ENCODE data around the gene FAM110A. TPM values are rescaled to one million over a fixed set of nuclear protein-coding genes. Genes with fewer than 3 reads are reported as not detected.

The FAM110A gene
- total and polyA plus RNA-seq, 2 donors (not counting 3 experiments of a cell fraction or from before 2014, with no cell fraction given): 4.6 to 5.4 TPM

DNA sequence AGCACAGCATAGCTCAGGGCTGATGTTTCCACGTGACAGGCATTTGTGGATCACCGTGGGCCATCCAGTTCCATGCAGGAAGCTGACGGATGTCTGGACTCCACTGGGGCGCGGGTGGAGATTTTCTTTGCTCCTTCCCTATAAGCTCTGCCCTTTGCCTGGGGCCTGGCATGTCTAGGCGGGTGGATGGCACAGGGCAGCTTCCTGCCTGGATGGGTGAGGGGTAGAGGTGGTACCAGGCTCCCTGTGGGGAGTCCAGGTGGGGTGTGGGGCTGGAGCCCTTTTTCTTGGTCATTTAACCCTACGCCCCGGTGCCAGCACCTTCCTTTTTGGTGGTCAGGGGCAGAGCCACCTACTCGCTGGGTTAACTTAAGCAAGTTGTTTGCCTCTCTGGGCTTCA is 10.4 kb downstream of the FAM110A start:
- H3K36me3 ChIP-seq (ENCODE audit: control insufficient read depth in 2 of 2, extremely low read depth in 1 of 2, insufficient read depth in 2 of 2, low read length in 2 of 2): no peaks in the 10 kb centered on the region
- no peak overlapping the region for H3K4me3 ChIP-seq (replicated peaks in 1 of 3; ENCODE audit: insufficient read depth in 1 of 3, low read depth in 1 of 3, low read length in 3 of 3)
- H3K79me2 ChIP-seq (ENCODE audit: control insufficient read depth, insufficient read depth, low read length): peaks cover 42% of the 10 kb centered on the region
- intact Hi-C loops (cut with micrococcal nuclease): loop anchor here (1.0 to 2.0 kb wide), 2 partner anchors 11 to 25 kb away; partner anchors contain the start of gene FAM110A
- TF ChIP-seq, protein P1, sequence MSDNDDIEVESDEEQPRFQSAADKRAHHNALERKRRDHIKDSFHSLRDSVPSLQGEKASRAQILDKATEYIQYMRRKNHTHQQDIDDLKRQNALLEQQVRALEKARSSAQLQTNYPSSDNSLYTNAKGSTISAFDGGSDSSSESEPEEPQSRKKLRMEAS (IDR thresholded peaks at IDR 0.05; ENCODE audit: insufficient read depth, insufficient read length): no peak
- no peak for TF ChIP-seq EZH2 (IDR thresholded peaks at IDR 0.05; ENCODE audit: borderline replicate concordance, low read depth, low read length, severe bottlenecking)
- TF ChIP-seq POLR2AphosphoS5 (IDR thresholded peaks at IDR 0.05; ENCODE audit: insufficient read depth, low read depth, low read length): no peak
- TF ChIP-seq, protein P2, sequence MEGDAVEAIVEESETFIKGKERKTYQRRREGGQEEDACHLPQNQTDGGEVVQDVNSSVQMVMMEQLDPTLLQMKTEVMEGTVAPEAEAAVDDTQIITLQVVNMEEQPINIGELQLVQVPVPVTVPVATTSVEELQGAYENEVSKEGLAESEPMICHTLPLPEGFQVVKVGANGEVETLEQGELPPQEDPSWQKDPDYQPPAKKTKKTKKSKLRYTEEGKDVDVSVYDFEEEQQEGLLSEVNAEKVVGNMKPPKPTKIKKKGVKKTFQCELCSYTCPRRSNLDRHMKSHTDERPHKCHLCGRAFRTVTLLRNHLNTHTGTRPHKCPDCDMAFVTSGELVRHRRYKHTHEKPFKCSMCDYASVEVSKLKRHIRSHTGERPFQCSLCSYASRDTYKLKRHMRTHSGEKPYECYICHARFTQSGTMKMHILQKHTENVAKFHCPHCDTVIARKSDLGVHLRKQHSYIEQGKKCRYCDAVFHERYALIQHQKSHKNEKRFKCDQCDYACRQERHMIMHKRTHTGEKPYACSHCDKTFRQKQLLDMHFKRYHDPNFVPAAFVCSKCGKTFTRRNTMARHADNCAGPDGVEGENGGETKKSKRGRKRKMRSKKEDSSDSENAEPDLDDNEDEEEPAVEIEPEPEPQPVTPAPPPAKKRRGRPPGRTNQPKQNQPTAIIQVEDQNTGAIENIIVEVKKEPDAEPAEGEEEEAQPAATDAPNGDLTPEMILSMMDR (IDR thresholded peaks at IDR 0.05; ENCODE audit: extremely low read depth in 1 of 2, insufficient read depth in 1 of 2, low read depth in 1 of 2, low read length in 2 of 2): no peak
- no peak for TF ChIP-seq JUN (IDR thresholded peaks at IDR 0.05; ENCODE audit: borderline replicate concordance, insufficient read depth, insufficient read length, low read depth)
- TF ChIP-seq FOS (IDR thresholded peaks at IDR 0.05; ENCODE audit: borderline replicate concordance, insufficient read depth, low read length): no peak
- TF ChIP-seq GATA2 (IDR thresholded peaks at IDR 0.05; ENCODE audit: insufficient read depth, insufficient read length, low read depth, low read length): no peak
- no peak for TF ChIP-seq POLR2A (IDR thresholded peaks at IDR 0.05; ENCODE audit: low read depth, low read length)
- TF ChIP-seq MYC (IDR thresholded peaks at IDR 0.05; ENCODE audit: low read depth, low read length): no peak
- H4K20me1 ChIP-seq (replicated peaks; ENCODE audit: control insufficient read depth, extremely low read depth, insufficient read depth, low read length): no peaks in the 10 kb centered on the region
- dilution Hi-C loops (cut with MboI; ENCODE audit: extremely low pct_ligation_motif_present, low sequenced_read_pairs): no loop called here
- no peak overlapping the region for H3K27ac ChIP-seq (ENCODE audit: insufficient read depth, low read depth, low read length)
- H3K9ac ChIP-seq (replicated peaks; ENCODE audit: extremely low read depth, insufficient read depth, low read length): no peak overlapping the region
- no peak overlapping the region for H3K4me2 ChIP-seq (ENCODE audit: insufficient read depth, low read length)
- DNase-seq (ENCODE audit: low read depth, low spot score) (no peak), FAIRE-seq (no peak)
- no peaks in the 10 kb centered on the region for H3K27me3 ChIP-seq (ENCODE audit: control insufficient read depth in 2 of 2, insufficient read depth in 2 of 2, low read length in 2 of 2)
- no peaks in the 10 kb centered on the region for H3K9me1 ChIP-seq (replicated peaks; ENCODE audit: control insufficient read depth, extremely low read depth, insufficient read depth, low read length)
- peaks cover 30% of the 10 kb centered on the region for H3K4me1 ChIP-seq (ENCODE audit: control insufficient read depth, extremely low read depth, insufficient read depth, low read length)
- CTCF ChIA-PET: interaction anchor here (0.8 to 1.6 kb wide), 4 partner anchors 10 to 25 kb away, joined by 3 to 11 read pairs (median 6); partner anchors contain the start of gene FAM110A
- POLR2A ChIA-PET: interaction anchor here (0.6 to 0.7 kb wide), 2 partner anchors 312 to 907 kb away, joined by 3 to 8 read pairs; no protein-coding TSS in a partner anchor
- no TSS peak for BruUV-seq (replicated peaks)
- H3K9me3 ChIP-seq (replicated peaks; ENCODE audit: control insufficient read depth, insufficient read depth, low read length): no peaks in the 10 kb centered on the region
- H2AFZ ChIP-seq (ENCODE audit: low read depth, low read length): no peak overlapping the region
